COLO668 (cell line): Measurements from ENCODE around the gene DUSP22.

Experiments
- DNase-seq: peaks from one replicate; lab custom pipeline; 2025; ENCODE audit not compliant: unreplicated experiment; lab: John Stamatoyannopoulos, UW

Gene DUSP22

GRCh38 chr6:336159-337114 lies 44.1 kb downstream of the DUSP22 start:
- DNase-seq: no peak

GRCh38 chr6:337805-338368 lies 45.6 kb downstream of the DUSP22 start:
- no peak for DNase-seq

- DNase-seq: no peak
Observed at GRCh38 chr6:338815-339262, 46.6 kb downstream of the DUSP22 start.

GRCh38 chr6:339480-339879 lies 47.2 kb downstream of the DUSP22 start:
- no peak for DNase-seq

- DNase-seq: no peak
Observed at GRCh38 chr6:340186-340955, 48.1 kb downstream of the DUSP22 start.

- no peak for DNase-seq
Observed at GRCh38 chr6:340991-341827, 48.9 kb downstream of the DUSP22 start.

GRCh38 chr6:341914-342831 lies 49.9 kb downstream of the DUSP22 start:
- no peak for DNase-seq

- no peak for DNase-seq
Observed at GRCh38 chr6:342832-343179, 50.5 kb downstream of the DUSP22 start.

GRCh38 chr6:343226-343935 lies 51.1 kb downstream of the DUSP22 start:
- no peak for DNase-seq

GRCh38 chr6:343960-344815 lies 51.9 kb downstream of the DUSP22 start:
- DNase-seq: no peak

GRCh38 chr6:344816-345340 lies 52.6 kb downstream of the DUSP22 start:
- DNase-seq: no peak

GRCh38 chr6:345747-346385 lies 53.6 kb downstream of the DUSP22 start:
- no peak for DNase-seq

GRCh38 chr6:346386-347030 lies 54.2 kb downstream of the DUSP22 start:
- DNase-seq: no peak

- DNase-seq: no peak
Observed at GRCh38 chr6:347232-347631, 54.9 kb downstream of the DUSP22 start.

GRCh38 chr6:347951-348859 lies 55.9 kb downstream of the DUSP22 start:
- no peak for DNase-seq

GRCh38 chr6:348860-349396 lies 56.6 kb downstream of the DUSP22 start:
- no peak for DNase-seq
